Fibroblast of pulmonary artery (primary cell): Measurements from ENCODE around the gene TFDP3.

Experiments used
- DNase-seq: peaks from one replicate; pipeline ENCODE4 v3.0.0-alpha.2; 2010; ENCODE audit warnings: low read depth
- H3K4me3 ChIP-seq: replicated peaks from 2 replicates; pipeline ENCODE4 v1.5.1; 2011; ENCODE audit warnings: low read depth, mild to moderate bottlenecking, control low read depth, low read length, moderate library complexity
- TF ChIP-seq, protein P1 (sequence below): IDR thresholded peaks from 2 replicates; pipeline ENCODE4 v1.5.1; 2011; ENCODE audit warnings: mild to moderate bottlenecking, control low read depth, low read length, inconsistent platforms; ENCODE audit errors: missing control alignments

The TFDP3 gene

DNA sequence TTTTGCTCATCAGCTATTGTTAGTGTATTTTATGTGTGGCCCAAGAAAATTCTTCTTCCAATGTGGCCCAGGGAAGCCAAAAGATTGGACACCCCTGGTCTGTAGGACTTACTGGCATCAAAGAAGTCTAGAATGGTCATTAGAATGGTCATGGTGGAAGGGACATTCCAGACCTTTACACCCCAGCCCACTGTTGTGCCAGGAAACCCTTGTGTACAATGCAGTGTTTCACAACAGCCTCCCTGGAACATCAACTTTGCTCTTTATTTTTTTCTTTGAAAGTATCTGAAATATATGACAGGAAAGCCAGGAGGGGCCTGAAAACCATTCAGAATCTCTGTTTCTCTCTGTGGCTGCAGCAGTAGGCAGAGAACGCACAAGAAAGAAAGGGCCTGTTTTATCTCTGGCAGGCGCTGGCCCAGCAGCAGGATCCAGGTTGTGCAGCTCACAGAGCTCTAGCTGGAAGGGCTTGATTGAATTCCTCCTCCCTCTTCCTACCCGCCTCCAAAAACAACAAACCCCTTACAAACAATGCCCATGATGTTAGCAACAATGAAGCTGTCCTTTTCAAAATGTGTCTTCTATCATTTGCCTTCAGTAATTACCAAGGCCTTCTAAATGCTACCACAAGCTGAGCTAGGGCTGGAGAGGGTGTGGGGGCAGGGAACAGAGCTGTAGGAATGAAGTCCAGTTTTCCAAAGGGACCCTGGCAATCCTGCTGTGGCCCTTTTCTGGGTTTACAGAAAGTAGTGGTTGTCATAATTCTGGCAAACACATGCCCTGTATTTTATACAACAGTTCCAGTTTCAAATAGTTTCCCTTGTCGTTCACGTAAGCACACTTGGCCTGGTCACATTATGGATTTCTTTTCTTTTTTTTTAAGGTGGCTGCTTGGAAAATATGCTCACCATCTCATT, 32.3 kb upstream of the TFDP3 start:
- TF ChIP-seq, protein P1, sequence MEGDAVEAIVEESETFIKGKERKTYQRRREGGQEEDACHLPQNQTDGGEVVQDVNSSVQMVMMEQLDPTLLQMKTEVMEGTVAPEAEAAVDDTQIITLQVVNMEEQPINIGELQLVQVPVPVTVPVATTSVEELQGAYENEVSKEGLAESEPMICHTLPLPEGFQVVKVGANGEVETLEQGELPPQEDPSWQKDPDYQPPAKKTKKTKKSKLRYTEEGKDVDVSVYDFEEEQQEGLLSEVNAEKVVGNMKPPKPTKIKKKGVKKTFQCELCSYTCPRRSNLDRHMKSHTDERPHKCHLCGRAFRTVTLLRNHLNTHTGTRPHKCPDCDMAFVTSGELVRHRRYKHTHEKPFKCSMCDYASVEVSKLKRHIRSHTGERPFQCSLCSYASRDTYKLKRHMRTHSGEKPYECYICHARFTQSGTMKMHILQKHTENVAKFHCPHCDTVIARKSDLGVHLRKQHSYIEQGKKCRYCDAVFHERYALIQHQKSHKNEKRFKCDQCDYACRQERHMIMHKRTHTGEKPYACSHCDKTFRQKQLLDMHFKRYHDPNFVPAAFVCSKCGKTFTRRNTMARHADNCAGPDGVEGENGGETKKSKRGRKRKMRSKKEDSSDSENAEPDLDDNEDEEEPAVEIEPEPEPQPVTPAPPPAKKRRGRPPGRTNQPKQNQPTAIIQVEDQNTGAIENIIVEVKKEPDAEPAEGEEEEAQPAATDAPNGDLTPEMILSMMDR: no peak
- DNase-seq: no peak
- H3K4me3 ChIP-seq: no peak overlapping the region

DNA sequence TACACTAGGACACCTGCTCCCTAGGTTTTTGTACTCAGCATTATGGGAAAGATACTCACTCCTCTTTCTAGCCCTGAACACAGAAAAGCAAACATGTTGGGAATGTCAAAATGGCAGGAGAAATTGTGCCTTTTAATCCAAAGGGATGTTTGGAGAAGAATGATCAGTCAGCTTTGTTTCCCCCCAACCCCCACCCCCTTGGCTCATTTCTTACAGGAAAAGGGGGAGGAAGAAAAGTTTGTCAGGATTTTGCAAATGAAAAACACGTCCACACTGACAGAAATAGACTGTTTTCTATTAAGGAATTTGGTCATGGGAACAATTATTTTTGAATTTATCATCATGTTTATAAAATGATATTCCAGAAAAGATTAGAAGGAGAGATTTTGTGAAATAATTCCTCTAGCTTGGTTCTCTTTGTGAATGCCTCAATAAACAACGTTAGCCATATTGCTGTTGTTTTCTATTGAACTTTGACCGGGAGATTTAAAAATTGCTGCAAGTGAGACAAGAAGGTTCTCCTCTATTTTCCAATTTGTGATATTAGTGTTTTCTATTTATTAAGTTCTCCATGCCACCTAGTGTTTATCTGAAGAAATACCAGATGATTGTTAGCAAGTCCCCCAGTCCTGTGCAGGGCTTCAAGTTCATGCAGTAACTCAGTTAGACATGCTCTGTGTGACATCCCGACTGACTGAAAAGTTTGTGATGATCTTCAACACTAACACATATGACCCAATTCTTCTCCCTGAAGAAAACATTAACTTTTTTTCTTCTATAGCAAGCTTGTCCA, 31.3 kb upstream of the TFDP3 start:
- TF ChIP-seq, protein P1: no peak
- peak; percentile 0 for DNase-seq
- H3K4me3 ChIP-seq: no peak overlapping the region

DNA sequence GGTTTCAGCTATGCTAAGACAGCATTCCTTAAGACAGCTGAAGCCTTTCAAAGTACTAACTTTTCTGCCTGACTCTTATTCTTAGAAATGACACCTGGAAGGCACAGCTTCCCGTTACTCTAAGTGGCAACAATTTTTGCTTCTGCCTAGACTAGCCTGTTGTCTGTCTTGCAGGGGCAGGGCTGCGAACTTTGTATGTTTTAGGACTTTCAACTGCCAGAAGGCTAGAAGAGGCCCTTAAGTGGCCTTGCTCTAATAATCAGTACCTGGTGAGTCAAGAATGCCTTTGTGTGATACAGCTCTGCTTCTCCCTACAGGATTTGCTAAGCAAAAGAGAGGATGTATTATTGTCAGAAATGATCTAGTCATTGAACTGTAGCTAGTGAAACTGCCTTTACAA, 30.0 kb upstream of the TFDP3 start:
- TF ChIP-seq, protein P1: no peak
- H3K4me3 ChIP-seq: no peak overlapping the region
- DNase-seq: no peak

DNA sequence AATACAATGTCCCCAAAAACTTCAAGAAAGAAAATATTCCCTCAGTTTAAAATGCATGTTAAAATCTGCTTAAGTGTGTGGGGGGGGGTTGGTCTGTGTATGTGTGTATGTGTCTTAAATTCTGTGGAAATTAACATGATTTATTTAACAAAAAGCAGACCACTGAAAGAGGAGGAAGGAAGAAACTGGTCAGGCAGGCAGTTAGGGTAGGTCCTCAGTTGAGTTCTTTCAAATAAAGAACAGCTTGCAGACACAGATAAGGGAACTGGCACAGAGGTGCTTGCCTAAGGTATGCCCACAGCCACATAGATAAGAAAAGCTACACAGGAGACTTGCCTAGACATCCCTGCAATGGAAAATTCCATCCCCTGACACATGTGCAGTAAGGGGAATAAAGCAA, 28.8 kb upstream of the TFDP3 start:
- TF ChIP-seq, protein P1: no peak
- no peak overlapping the region for H3K4me3 ChIP-seq
- no peak for DNase-seq

DNA sequence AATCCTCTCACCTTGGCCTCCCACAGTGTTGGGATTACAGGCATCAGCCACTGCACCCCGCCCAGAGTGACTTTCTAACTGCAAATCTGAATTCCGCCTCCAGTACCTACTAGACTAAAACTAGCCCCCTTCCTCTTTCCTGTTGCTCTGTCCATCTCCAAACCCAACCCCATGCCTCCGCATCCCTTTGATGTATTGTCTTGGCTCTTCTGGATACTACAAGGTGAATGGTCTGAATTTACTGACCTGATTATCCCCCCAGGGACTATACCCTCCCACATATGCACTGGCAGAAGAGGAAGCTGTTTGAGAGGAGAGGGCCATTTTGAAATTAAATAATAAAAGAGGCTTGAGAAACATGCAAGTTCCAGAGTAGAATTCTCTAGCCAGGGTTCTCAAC, 17.7 kb upstream of the TFDP3 start:
- DNase-seq: no peak
- no peak overlapping the region for H3K4me3 ChIP-seq
- TF ChIP-seq, protein P1: no peak

DNA sequence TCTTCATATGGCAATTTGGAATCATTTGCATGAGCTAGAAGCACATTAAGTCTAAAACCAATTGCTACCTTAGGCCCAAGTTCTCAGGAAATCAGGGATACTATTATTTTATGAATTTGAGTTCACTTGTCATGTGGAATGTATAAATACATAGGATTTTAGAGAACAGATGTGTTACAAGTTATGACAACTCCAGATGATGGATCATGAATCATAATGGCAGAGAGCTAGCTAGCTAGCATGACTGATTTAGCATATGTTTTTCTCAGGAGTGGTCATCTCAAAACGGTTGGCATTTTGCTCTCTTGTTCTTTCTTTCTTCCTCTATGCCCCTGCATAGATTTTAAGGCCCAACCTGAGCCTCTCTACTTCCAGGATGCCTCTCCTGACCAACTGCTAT, 14.2 kb upstream of the TFDP3 start:
- TF ChIP-seq, protein P1: no peak
- no peak overlapping the region for H3K4me3 ChIP-seq
- DNase-seq: no peak
